Caco-2 (cell line): ENCODE measurements around the gene PROX1. TPM values are rescaled to one million over a fixed set of nuclear protein-coding genes. Genes with fewer than 3 reads are reported as not detected.

Source experiments
- BruUV-seq: library from RNA; stranded (reverse); fragments of 400-500 nt; replicated peaks from 2 replicates; lab custom pipeline; 2021; lab: Mats Ljungman, UMichigan
- CTCF ChIA-PET: fragments of 300-600 bp; sonication (Branson Sonifier 250); formaldehyde crosslinking; loops from one replicate; lab custom pipeline; 2022; ENCODE audit warnings: antibody characterized with exemption; lab: Charles Lee
- POLR2A ChIA-PET: fragments of 300-600 bp; sonication (Branson Sonifier 250); formaldehyde crosslinking; loops from one replicate; lab custom pipeline; 2022; ENCODE audit warnings: antibody characterized with exemption; lab: Charles Lee
- DNase-seq, 2 experiments: peaks; one replicate each; pipeline versions ENCODE4 v3.0.0 to v3.0.0-alpha.2; 2020 to 2022
- H3K27me3 ChIP-seq: replicated peaks from 2 replicates; pipeline ENCODE4 v1.6.0; 2011; ENCODE audit warnings: low read length; ENCODE audit not compliant: control insufficient read depth, insufficient read depth
- H3K36me3 ChIP-seq: 2 replicates; pipeline ENCODE4 v1.5.1; 2011; ENCODE audit warnings: low read length; ENCODE audit not compliant: control insufficient read depth, insufficient read depth
- H3K4me1 ChIP-seq: fragments of 250-450 bp; sonication (Bioruptor Pico); 2 replicates; pipeline ENCODE4 v1.5.1; 2020; ENCODE audit warnings: mild to moderate bottlenecking
- H3K4me3 ChIP-seq: 2 replicates; pipeline ENCODE4 v1.5.1; 2011; ENCODE audit warnings: low read depth, mild to moderate bottlenecking, control low read depth, low read length
- H3K9me3 ChIP-seq: fragments of 250-450 bp; sonication (Bioruptor Pico); 2 replicates; pipeline ENCODE4 v1.5.1; 2020; ENCODE audit warnings: mild to moderate bottlenecking, moderate library complexity
- H3K27ac Mint-ChIP-seq: one replicate; pipeline ENCODE4 v1.8.0; 2022; ENCODE audit warnings: mixed read lengths; ENCODE audit not compliant: unreplicated experiment
- H3K27me3 Mint-ChIP-seq: one replicate; pipeline ENCODE4 v1.8.0; 2022; ENCODE audit warnings: mixed read lengths; ENCODE audit not compliant: insufficient read depth, unreplicated experiment
- H3K36me3 Mint-ChIP-seq: one replicate; pipeline ENCODE4 v1.8.0; 2022; ENCODE audit warnings: mild to moderate bottlenecking, mixed read lengths; ENCODE audit not compliant: insufficient read depth, unreplicated experiment
- H3K4me1 Mint-ChIP-seq: one replicate; pipeline ENCODE4 v1.8.0; 2022; ENCODE audit warnings: low read depth, mixed read lengths; ENCODE audit not compliant: unreplicated experiment
- H3K4me3 Mint-ChIP-seq: one replicate; pipeline ENCODE4 v1.8.0; 2022; ENCODE audit warnings: mild to moderate bottlenecking, moderate library complexity, mixed read lengths; ENCODE audit not compliant: unreplicated experiment
- H3K9me3 Mint-ChIP-seq: one replicate; pipeline ENCODE4 v1.8.0; 2022; ENCODE audit warnings: mixed read lengths; ENCODE audit not compliant: unreplicated experiment
- CTCF ChIP-seq, 2 experiments: fragments of 200-600 bp in 1 of 2; IDR thresholded peaks; 1 replicate in 1 of 2; 2 replicates in 1 of 2; pipeline versions ENCODE4 v1.5.1 to v1.8.0; 2011 to 2022; ENCODE audit warnings: antibody characterized with exemption in 1 of 2, control low read depth in 1 of 2, inconsistent platforms in 1 of 2, low read depth in 1 of 2, low read length in 1 of 2, mild to moderate bottlenecking in 1 of 2, moderate library complexity in 1 of 2; ENCODE audit not compliant: insufficient read depth in 1 of 2, severe bottlenecking in 1 of 2, unreplicated experiment in 1 of 2
- intact Hi-C: fragments of 100-400 bp; cut with micrococcal nuclease; formaldehyde crosslinking; loops from one replicate; pipeline ENCODE4 v1.10.0; 2022; ENCODE audit not compliant: unreplicated experiment
- total RNA-seq: library from RNA; stranded (reverse); gene quantifications from 2 replicates; pipeline ENCODE4 v1.2.3, GENCODE V29; 2022

Gene PROX1
- total RNA-seq, 1 experiment from 2014 or later: 17.6 TPM

- no peaks in the 10 kb centered on the region for H3K9me3 Mint-ChIP-seq
- H3K36me3 ChIP-seq: no peaks in the 10 kb centered on the region
- BruUV-seq: no TSS peak
- no peak for DNase-seq
- intact Hi-C loops: loop anchor here (2.0 kb wide), 1 partner anchor 20 kb away; no protein-coding TSS in a partner anchor
- H3K27me3 ChIP-seq: no peaks in the 10 kb centered on the region
- POLR2A ChIA-PET: no interaction called here
- peaks cover 21% of the 10 kb centered on the region for H3K4me1 ChIP-seq
- no peak overlapping the region for H3K4me3 ChIP-seq
- CTCF ChIA-PET: no interaction called here
- H3K4me3 Mint-ChIP-seq: no peak overlapping the region
- H3K27ac Mint-ChIP-seq: no peak overlapping the region
- H3K36me3 Mint-ChIP-seq: no peaks in the 10 kb centered on the region
- H3K27me3 Mint-ChIP-seq: no peaks in the 10 kb centered on the region
- TF ChIP-seq CTCF (IDR thresholded peaks at IDR 0.05; ENCODE audit: insufficient read depth in 1 of 2, low read depth in 1 of 2, low read length in 1 of 2, severe bottlenecking in 1 of 2, unreplicated experiment in 1 of 2): no peak
- H3K4me1 Mint-ChIP-seq: peaks cover 7% of the 10 kb centered on the region
- no peaks in the 10 kb centered on the region for H3K9me3 ChIP-seq
These were observed 10.9 kb upstream of the PROX1 start for GRCh38 chr1:213976665-213977485.

GRCh38 chr1:213977486-213977842 is 10.3 kb upstream of the PROX1 start:
- peaks cover 21% of the 10 kb centered on the region for H3K4me1 ChIP-seq
- Mint-ChIP-seq H3K4me1 (peaks cover 7% of the 10 kb centered on the region), H3K27me3 (peaks cover 5% of the 10 kb centered on the region), H3K9me3 (no peaks in the 10 kb centered on the region), H3K4me3 (no peak overlapping the region), H3K36me3 (no peaks in the 10 kb centered on the region), H3K27ac (no peak overlapping the region)
- no peaks in the 10 kb centered on the region for H3K36me3 ChIP-seq
- CTCF ChIA-PET: interaction anchor here (0.5 kb wide), 1 partner anchor 10 kb away, joined by 4 read pairs; the partner anchor contains the start of gene PROX1
- POLR2A ChIA-PET: no interaction called here
- BruUV-seq: no TSS peak
- no peak for TF ChIP-seq CTCF (IDR thresholded peaks at IDR 0.05; ENCODE audit: insufficient read depth in 1 of 2, low read depth in 1 of 2, low read length in 1 of 2, severe bottlenecking in 1 of 2, unreplicated experiment in 1 of 2)
- intact Hi-C loops: loop anchor here (2.0 kb wide), 1 partner anchor 21 kb away; no protein-coding TSS in a partner anchor
- H3K9me3 ChIP-seq: no peaks in the 10 kb centered on the region
- no peaks in the 10 kb centered on the region for H3K27me3 ChIP-seq
- H3K4me3 ChIP-seq: no peak overlapping the region
- no peak for DNase-seq

GRCh38 chr1:213977909-213978308 is 9.9 kb upstream of the PROX1 start:
- Histone ChIP-seq H3K27me3 (no peaks in the 10 kb centered on the region), H3K36me3 (no peaks in the 10 kb centered on the region), H3K9me3 (no peaks in the 10 kb centered on the region), H3K4me1 (peaks cover 21% of the 10 kb centered on the region), H3K4me3 (no peak overlapping the region)
- BruUV-seq: no TSS peak
- peaks cover 7% of the 10 kb centered on the region for H3K4me1 Mint-ChIP-seq
- H3K27ac Mint-ChIP-seq: no peak overlapping the region
- intact Hi-C loops: loop anchor here (2.0 kb wide), 1 partner anchor 21 kb away; no protein-coding TSS in a partner anchor
- ChIA-PET POLR2A (no interaction called here), CTCF (interaction anchor here (0.5 to 1.0 kb wide), 2 partner anchors 10 to 46 kb away, joined by 3 to 4 read pairs; partner anchors contain the start of gene PROX1)
- TF ChIP-seq CTCF (IDR thresholded peaks at IDR 0.05; ENCODE audit: insufficient read depth in 1 of 2, low read depth in 1 of 2, low read length in 1 of 2, severe bottlenecking in 1 of 2, unreplicated experiment in 1 of 2): no peak
- H3K36me3 Mint-ChIP-seq: no peaks in the 10 kb centered on the region
- no peaks in the 10 kb centered on the region for H3K9me3 Mint-ChIP-seq
- no peak overlapping the region for H3K4me3 Mint-ChIP-seq
- no peak for DNase-seq
- H3K27me3 Mint-ChIP-seq: peaks cover 5% of the 10 kb centered on the region
